Right lobe of liver (tissue), 4 donors: ENCODE measurements around the gene RHPN2.

Experiments used
- POLR2A ChIP-seq: fragments of 450-650 bp; IDR thresholded peaks from one replicate; pipeline ENCODE4 v1.6.1; 2017; ENCODE audit warnings: antibody characterized with exemption, mild to moderate bottlenecking
- TF ChIP-seq, protein P1 (sequence below), 4 donors: fragments of 200-600 bp in 3 of 4; fragments of 450-650 bp in 1 of 4; IDR thresholded peaks; one replicate each; pipeline versions ENCODE4 v1.5.1 to v1.8.0; 2016 to 2022; ENCODE audit warnings: antibody characterized with exemption in 4 of 4, mild to moderate bottlenecking in 2 of 4
- donor health status: DM: no; HTN: no; CAD: no.
- donor health status: DM: no; HTN: no; CAD: no.
- donor health status: DM: no; HTN: yes; CAD: no.

DNA sequence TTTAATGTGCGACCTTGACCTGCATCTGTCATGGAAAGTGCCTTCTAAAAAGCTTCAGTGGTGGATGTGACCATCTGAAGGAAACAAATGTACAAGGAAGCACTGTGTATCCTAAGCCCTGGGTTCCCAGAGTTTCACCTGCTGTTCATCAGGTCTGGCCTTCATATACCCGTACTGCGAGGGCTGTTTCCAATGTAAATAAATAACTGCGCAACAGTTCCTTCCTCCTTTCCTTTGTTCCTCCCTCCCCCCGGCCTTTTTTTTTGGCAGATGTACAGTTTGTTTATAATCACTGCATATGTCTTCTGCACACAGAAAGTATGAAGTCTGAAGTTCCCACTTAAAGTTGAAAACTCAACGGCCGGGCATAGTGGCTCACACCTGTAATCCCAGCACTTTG is 87.4 kb downstream of the RHPN2 start:
- no peak for TF ChIP-seq POLR2A
- TF ChIP-seq, protein P1, sequence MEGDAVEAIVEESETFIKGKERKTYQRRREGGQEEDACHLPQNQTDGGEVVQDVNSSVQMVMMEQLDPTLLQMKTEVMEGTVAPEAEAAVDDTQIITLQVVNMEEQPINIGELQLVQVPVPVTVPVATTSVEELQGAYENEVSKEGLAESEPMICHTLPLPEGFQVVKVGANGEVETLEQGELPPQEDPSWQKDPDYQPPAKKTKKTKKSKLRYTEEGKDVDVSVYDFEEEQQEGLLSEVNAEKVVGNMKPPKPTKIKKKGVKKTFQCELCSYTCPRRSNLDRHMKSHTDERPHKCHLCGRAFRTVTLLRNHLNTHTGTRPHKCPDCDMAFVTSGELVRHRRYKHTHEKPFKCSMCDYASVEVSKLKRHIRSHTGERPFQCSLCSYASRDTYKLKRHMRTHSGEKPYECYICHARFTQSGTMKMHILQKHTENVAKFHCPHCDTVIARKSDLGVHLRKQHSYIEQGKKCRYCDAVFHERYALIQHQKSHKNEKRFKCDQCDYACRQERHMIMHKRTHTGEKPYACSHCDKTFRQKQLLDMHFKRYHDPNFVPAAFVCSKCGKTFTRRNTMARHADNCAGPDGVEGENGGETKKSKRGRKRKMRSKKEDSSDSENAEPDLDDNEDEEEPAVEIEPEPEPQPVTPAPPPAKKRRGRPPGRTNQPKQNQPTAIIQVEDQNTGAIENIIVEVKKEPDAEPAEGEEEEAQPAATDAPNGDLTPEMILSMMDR (IDR thresholded peaks at IDR 0.05), result no peak
